Activated gamma-delta T cell treated with Interleukin-2 at 50 U/mL for 16 hours (primary cell): ENCODE measurements around the gene CEP43.

Source experiments
- DNase-seq: peaks from one replicate; pipeline ENCODE4 v3.0.0-alpha.2; 2020

CEP43 gene, protein sequence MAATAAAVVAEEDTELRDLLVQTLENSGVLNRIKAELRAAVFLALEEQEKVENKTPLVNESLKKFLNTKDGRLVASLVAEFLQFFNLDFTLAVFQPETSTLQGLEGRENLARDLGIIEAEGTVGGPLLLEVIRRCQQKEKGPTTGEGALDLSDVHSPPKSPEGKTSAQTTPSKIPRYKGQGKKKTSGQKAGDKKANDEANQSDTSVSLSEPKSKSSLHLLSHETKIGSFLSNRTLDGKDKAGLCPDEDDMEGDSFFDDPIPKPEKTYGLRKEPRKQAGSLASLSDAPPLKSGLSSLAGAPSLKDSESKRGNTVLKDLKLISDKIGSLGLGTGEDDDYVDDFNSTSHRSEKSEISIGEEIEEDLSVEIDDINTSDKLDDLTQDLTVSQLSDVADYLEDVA

DNA sequence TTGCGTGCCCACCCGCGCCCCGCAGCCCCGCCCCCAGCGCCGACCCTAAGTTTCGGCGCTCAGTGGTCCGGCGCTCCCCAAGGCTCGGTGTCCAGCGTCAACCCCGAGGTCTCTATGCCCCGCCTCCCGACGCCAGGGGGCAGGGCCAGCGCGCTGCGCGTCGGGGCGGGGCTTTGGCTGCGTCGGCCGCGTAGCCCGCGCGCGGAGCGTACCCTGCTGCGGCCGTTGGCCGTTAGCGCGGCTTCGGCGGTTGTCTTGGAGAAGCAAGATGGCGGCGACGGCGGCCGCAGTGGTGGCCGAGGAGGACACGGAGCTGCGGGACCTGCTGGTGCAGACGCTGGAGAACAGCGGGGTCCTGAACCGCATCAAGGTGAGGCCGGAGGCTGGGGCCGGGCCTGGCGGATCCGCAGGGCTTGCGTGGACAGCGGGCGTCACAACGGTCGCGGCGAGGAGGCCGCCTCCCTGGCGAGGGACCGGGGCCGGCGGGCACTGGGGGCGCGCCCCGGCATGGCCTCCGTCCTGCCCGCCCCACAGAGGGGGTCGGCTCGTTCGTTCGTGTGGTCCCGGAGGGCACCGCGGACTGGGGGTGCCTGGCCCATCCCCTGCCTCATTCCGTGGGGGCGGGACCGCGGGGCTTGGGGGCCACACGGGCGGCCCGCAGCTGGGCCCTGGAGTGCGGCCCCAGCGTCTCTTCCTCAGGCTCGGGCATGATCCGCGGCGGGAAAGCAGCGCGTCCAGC lies at the start of gene CEP43:
TSS of gene CEP43 (plus strand) at position 253 of the 739 bp plus-strand sequence. CDS start at position 269, 16 bp downstream.
- peak; percentile 92 for DNase-seq

DNA sequence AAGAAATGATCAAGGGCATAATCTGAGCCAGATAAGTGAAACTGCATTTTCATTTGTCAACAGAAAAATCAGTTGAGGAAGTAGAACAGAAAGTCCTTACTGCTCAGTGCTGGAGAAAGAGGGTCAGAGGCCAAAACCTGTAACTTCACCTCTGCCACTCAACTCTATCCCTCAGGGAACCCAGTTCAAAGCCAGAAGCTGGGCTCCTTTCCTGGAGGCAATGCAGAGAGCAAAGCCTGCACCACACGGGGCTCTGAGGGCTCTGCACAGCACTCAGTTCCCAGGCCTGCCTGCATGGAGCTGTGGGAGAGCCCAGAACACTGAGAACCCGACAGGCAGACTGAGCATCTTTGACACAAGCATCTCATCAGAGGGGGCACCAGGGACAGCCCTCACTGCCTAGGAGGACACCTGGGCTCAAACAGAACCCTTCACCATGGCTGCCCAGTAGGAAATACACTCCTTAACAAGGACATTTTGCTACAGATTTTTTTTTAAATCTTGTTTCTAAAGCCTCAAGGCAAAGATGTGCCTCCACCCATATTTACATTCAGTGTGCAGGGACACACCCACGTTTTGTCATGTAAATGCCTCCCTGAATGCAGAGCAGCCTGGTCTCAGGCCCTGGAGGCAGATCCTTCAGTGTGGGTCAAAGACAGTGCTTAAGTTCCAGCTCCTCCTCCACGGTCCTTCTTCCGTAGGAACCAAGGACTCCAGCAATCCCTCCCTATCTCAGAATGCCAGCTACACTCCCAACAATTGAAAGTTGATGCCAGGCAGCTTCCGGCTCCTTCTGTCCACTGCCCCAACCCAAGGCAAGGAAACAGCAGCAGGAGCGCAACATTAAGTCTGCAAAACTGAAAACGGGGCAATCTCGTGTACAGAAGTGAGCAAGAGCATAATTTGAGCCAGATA lies 49.4 kb upstream of the CEP43 start:
- DNase-seq, result no peak

GRCh38 chr6:166950443-166950821 lies 48.8 kb upstream of the CEP43 start:
- DNase-seq, result no peak

DNA sequence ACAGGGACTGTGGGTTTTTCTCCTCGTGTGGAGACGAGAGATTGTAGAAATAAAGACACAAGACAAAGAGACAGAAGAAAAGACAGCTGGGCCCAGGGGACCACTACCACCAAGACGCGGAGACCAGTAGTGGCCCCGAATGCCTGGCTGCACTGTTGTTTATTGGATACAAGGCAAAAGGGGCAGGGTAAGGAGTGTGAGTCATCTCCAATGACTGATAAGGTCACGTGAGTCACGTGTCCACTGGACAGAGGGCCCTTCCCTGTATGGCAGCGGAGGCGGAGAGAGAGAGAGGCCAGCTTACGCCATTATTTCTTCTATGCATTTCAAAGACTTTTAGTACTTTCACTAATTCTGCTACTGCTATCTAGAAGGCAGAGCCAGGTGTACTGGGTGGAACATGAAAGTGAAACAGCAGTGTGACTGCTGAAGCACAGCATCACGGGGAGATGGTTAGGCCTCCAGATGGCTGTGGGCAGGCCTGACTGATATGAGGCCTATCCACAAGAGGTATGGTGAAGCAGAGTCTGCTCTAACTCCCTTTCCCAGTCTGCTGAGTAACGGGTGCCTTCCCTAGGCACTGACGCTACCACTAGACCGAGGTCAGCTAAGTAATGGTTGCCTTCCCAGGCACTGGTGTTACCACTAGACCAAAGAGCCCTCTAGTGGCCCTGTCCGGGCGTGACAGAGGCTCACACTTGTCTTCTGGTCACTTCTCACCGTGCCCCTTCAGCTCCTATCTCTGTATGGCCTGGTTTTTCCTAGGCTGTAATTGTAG lies 48.1 kb upstream of the CEP43 start:
- peak; percentile 52 for DNase-seq

GRCh38 chr6:166951670-166952060 lies 47.5 kb upstream of the CEP43 start:
- no peak for DNase-seq

GRCh38 chr6:166952121-166952520 lies 47.1 kb upstream of the CEP43 start:
- no peak for DNase-seq

GRCh38 chr6:166952567-166953486 lies 46.4 kb upstream of the CEP43 start:
- DNase-seq, result no peak

- no peak for DNase-seq
Measured at GRCh38 chr6:166954118-166954713, 45.0 kb upstream of the CEP43 start.

- DNase-seq, result peak; percentile 17
Measured at GRCh38 chr6:166955121-166955864, 43.9 kb upstream of the CEP43 start.

DNA sequence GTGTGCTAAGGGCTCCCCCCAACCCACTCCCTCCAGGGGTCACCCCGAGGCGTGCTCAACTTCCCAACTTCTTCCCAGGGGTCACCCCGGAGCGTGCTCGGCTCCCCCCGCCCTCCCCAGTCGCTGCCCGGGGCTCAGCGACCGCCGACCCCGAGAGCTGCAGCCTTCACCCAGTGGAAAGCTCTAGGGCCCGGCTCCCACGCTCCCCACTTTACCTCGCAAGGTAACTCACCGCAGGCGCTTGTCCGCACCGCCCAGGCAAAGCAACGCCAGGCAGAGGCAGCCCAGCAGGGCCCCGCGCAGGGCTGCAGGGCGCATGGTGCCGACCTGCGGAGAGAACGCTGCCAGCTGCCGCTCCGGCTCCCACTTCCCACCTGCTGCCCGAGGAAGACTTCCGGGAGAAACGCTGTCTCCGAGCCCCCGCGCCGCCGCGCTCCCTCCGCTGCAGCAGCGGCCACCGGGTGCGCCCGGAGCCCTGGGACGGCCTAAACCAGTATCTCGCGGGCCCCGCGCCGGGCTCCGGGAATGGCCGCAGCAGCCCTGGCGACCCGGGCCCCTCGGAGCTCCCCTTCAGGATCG lies 43.2 kb upstream of the CEP43 start:
- DNase-seq, result no peak

DNA sequence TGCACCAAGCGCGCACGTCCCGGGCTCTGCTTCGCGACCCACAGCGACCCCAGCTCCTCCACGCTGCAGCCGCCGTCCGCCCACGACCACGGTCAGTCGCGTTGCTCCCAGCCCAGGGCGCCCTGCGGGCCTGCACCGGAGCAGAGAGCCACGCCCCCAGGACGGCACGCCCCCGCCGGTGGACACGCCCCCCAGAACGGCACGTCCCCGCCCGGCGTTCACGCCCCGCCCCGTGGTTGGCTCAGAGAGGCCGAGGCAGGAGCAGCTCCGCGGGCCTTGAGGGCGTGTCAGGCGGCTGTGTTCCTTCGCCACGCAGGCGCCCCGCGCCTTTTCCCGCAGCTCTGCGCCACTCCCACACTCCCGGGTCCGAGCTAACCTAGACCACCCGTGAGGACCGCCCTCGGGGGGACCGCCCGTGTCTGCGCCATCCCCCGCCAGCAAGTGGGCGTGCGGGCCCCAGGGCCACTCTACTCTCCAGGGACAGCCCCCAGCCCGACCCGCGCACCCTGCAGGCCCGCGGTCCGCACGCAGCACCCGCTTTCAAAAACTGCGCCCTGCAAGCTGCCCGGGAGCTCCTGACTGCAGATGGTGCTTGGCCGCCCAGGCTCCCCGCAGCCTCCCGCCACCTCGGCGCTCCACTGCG lies 42.6 kb upstream of the CEP43 start, which contains the start of gene RNASET2:
TSS of gene RNASET2 (minus strand) at position 107 of the 643 bp plus-strand sequence. CDS start 368 bp downstream, outside the sequence.
- DNase-seq, result peak; percentile 99

DNA sequence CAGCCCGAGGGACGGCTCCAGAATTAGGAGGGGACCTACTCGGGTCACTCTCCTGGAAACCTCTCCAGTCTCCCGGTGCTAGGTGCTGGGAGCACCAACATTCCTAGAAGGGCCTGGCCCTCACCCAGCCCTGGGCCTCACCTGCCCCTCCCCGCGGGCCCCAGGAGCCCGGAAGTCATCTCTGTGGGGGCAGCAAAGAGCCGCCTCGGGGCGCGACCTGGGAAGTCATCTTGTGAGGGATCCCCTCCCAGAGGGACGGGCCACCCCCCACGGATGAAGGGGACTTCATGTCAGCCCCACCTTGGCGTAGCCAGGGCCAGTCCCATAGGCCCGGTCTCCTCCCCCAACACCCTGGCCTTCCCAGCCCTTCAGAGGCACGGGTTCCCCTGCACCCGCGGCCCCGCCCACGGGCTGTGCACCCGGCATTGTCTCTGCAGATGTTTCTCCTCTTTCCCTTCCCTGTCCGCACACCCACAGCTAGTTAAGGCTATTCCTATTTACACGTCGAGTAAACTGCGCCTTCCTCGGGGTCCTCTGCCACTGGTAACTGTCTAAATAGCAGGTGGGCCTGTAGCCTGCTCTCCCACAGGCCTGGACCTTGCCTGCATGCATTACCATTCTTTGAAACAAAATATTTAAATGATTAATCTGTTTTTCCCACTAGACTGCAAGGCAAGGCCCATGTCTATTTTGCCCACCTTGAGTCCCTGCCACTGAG lies 42.0 kb upstream of the CEP43 start:
- peak; percentile 46 for DNase-seq

GRCh38 chr6:166957805-166958076 lies 41.5 kb upstream of the CEP43 start:
- DNase-seq, result no peak

- peak; percentile 59 for DNase-seq
Measured at GRCh38 chr6:166958926-166959861, 40.0 kb upstream of the CEP43 start.

- DNase-seq, result no peak
Measured at GRCh38 chr6:166959911-166960608, 39.1 kb upstream of the CEP43 start.

DNA sequence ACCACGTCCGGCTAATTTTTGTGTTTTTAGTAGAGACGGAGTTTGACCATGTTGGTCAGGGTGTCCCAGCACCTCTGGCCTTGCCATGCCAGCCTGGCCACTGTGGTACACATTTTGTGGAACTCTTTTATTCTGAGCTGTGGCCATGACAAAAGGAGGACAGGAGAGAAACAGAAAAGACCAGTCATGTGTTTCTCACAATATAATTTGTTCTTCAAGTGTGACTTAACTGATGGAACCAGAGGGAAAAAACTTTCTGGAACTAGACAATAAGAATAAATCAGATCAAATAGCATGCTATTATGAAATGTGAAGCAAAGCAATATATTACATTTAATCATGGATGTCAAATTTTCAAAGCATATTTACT lies 38.6 kb upstream of the CEP43 start:
- DNase-seq, result no peak

GRCh38 chr6:166966268-166966667 lies 32.9 kb upstream of the CEP43 start:
- no peak for DNase-seq
